HEK293 (cell line): ENCODE data around the gene GSK3B.

ENCODE experiments used
- CTCF ChIA-PET: fragments of 350-600 bp; formaldehyde crosslinking; extraction: SDS; loops from one replicate; lab custom pipeline; 2021; ENCODE audit warnings: antibody characterized with exemption; lab: Yijun Ruan, JAX
- POLR2A ChIA-PET: fragments of 300-600 bp; formaldehyde crosslinking; extraction: SDS; loops from one replicate; lab custom pipeline; 2020; ENCODE audit warnings: antibody characterized with exemption, inconsistent platforms; lab: Yijun Ruan, JAX
- H3K27ac ChIP-seq: fragments of 200-500 bp; sonication (Bioruptor generic); 2 replicates; pipeline ENCODE4 v1.5.1; 2014; ENCODE audit warnings: low read depth, low read length, control low read depth, inconsistent platforms; ENCODE audit errors: extremely low read depth
- H3K36me3 ChIP-seq, 2 experiments: fragments of 200-500 bp in 1 of 2; sonication (Bioruptor generic) in 1 of 2; 1 replicate in 1 of 2; 2 replicates in 1 of 2; pipeline ENCODE4 v1.5.1; 2014 to 2017; ENCODE audit warnings: inconsistent platforms in 2 of 2, low read length in 2 of 2; ENCODE audit not compliant: control insufficient read depth in 2 of 2, insufficient read depth in 1 of 2
- H3K4me1 ChIP-seq: fragments of 200-500 bp; sonication (Bioruptor generic); 2 replicates; pipeline ENCODE4 v1.5.1; 2014; ENCODE audit warnings: mild to moderate bottlenecking, low read length, inconsistent platforms; ENCODE audit not compliant: control insufficient read depth, insufficient read depth
- H3K4me3 ChIP-seq: 2 replicates; pipeline ENCODE4 v1.5.1; 2011; ENCODE audit warnings: low read depth, mild to moderate bottlenecking, control low read depth, low read length, moderate library complexity
- H3K9me3 ChIP-seq: fragments of 200-500 bp; sonication (Bioruptor generic); 2 replicates; pipeline ENCODE4 v1.5.1; 2014; ENCODE audit warnings: low read depth, low read length, inconsistent platforms; ENCODE audit not compliant: control insufficient read depth, insufficient read depth
- BCL11B ChIP-seq: fragments of 450-650 bp; formaldehyde crosslinking; IDR thresholded peaks from 2 replicates; pipeline ENCODE4 v1.5.1; 2016; ENCODE audit warnings: low read depth, missing biosample characterization, missing genetic modification characterization
- FEZF1 ChIP-seq: fragments of 450-650 bp; formaldehyde crosslinking; IDR thresholded peaks from 2 replicates; pipeline ENCODE4 v1.5.1; 2016; ENCODE audit warnings: missing biosample characterization, missing genetic modification characterization
- HOXA7 ChIP-seq: sonication (generic); formaldehyde crosslinking; IDR thresholded peaks from 2 replicates; pipeline ENCODE4 v1.8.1; 2022; ENCODE audit warnings: missing genetic modification reagents, borderline replicate concordance
- OSR2 ChIP-seq: fragments of 450-650 bp; formaldehyde crosslinking; IDR thresholded peaks from 2 replicates; pipeline ENCODE4 v1.5.1; 2016; ENCODE audit warnings: missing biosample characterization, missing genetic modification characterization
- TRIM28 ChIP-seq: IDR thresholded peaks from 2 replicates; pipeline ENCODE4 v1.6.1; 2011; ENCODE audit warnings: low read length, control low read depth, borderline replicate concordance
- ZBTB1 ChIP-seq: fragments of 450-650 bp; formaldehyde crosslinking; IDR thresholded peaks from 2 replicates; pipeline ENCODE4 v1.5.1; 2016; ENCODE audit warnings: missing biosample characterization, missing genetic modification characterization
- ZFHX2 ChIP-seq: fragments of 450-650 bp; formaldehyde crosslinking; conservative IDR thresholded peaks from 2 replicates; pipeline ENCODE4 v1.5.1; 2016; ENCODE audit warnings: missing biosample characterization, missing genetic modification characterization
- ZNF114 ChIP-seq: fragments of 450-650 bp; formaldehyde crosslinking; IDR thresholded peaks from 2 replicates; pipeline ENCODE4 v1.5.0; 2017; ENCODE audit warnings: missing biosample characterization, missing genetic modification characterization
- ZNF391 ChIP-seq: fragments of 450-650 bp; formaldehyde crosslinking; IDR thresholded peaks from 2 replicates; pipeline ENCODE4 v1.5.1; 2016; ENCODE audit warnings: low read depth, missing biosample characterization, missing genetic modification characterization, borderline replicate concordance
- ZNF416 ChIP-seq: fragments of 450-650 bp; formaldehyde crosslinking; IDR thresholded peaks from 2 replicates; pipeline ENCODE4 v1.5.1; 2016; ENCODE audit warnings: missing biosample characterization, missing genetic modification characterization
- ZNF433 ChIP-seq: fragments of 450-650 bp; formaldehyde crosslinking; IDR thresholded peaks from 2 replicates; pipeline ENCODE4 v1.5.1; 2016; ENCODE audit warnings: missing biosample characterization, missing genetic modification characterization, low read depth
- ZNF585B ChIP-seq: fragments of 450-650 bp; formaldehyde crosslinking; IDR thresholded peaks from 2 replicates; pipeline ENCODE4 v1.5.1; 2016; ENCODE audit warnings: missing biosample characterization, missing genetic modification characterization
- ZNF658 ChIP-seq: fragments of 450-650 bp; formaldehyde crosslinking; IDR thresholded peaks from 2 replicates; pipeline ENCODE4; 2016; ENCODE audit warnings: missing biosample characterization, missing genetic modification characterization
- ZNF707 ChIP-seq: fragments of 450-650 bp; formaldehyde crosslinking; IDR thresholded peaks from 2 replicates; pipeline ENCODE4 v1.5.1; 2016; ENCODE audit warnings: missing biosample characterization, missing genetic modification characterization
- ZNF843 ChIP-seq: fragments of 450-650 bp; formaldehyde crosslinking; IDR thresholded peaks from 2 replicates; pipeline ENCODE4 v1.5.1; 2016; ENCODE audit warnings: missing biosample characterization, missing genetic modification characterization
- ZXDB ChIP-seq: fragments of 450-650 bp; formaldehyde crosslinking; IDR thresholded peaks from 2 replicates; pipeline ENCODE4 v1.5.1; 2016; ENCODE audit warnings: missing biosample characterization, missing genetic modification characterization
- TF ChIP-seq, protein P1 (sequence below): fragments of 450-650 bp; formaldehyde crosslinking; IDR thresholded peaks from 2 replicates; pipeline ENCODE4 v1.5.1; 2016; ENCODE audit warnings: missing biosample characterization, missing genetic modification characterization
- TF ChIP-seq, protein P2 (sequence below): fragments of 450-650 bp; formaldehyde crosslinking; IDR thresholded peaks from 2 replicates; pipeline ENCODE4 v1.5.1; 2017; ENCODE audit warnings: missing biosample characterization, missing genetic modification characterization
- TF ChIP-seq, protein P3 (sequence below): fragments of 450-650 bp; formaldehyde crosslinking; IDR thresholded peaks from 2 replicates; pipeline ENCODE4 v1.5.1; 2016; ENCODE audit warnings: missing biosample characterization, missing genetic modification characterization
- TF ChIP-seq, protein P4 (sequence below): fragments of 450-650 bp; formaldehyde crosslinking; IDR thresholded peaks from 2 replicates; pipeline ENCODE4 v1.5.1; 2016; ENCODE audit warnings: missing biosample characterization, missing genetic modification characterization
- TF ChIP-seq, protein P5 (sequence below): fragments of 450-650 bp; formaldehyde crosslinking; IDR thresholded peaks from 2 replicates; pipeline ENCODE4 v1.5.1; 2016; ENCODE audit warnings: missing biosample characterization, missing genetic modification characterization, low read depth
- TF ChIP-seq, protein P6 (sequence below): fragments of 450-650 bp; formaldehyde crosslinking; IDR thresholded peaks from 2 replicates; pipeline ENCODE4 v1.5.1; 2017; ENCODE audit warnings: missing biosample characterization, missing genetic modification characterization

The GSK3B gene

DNA sequence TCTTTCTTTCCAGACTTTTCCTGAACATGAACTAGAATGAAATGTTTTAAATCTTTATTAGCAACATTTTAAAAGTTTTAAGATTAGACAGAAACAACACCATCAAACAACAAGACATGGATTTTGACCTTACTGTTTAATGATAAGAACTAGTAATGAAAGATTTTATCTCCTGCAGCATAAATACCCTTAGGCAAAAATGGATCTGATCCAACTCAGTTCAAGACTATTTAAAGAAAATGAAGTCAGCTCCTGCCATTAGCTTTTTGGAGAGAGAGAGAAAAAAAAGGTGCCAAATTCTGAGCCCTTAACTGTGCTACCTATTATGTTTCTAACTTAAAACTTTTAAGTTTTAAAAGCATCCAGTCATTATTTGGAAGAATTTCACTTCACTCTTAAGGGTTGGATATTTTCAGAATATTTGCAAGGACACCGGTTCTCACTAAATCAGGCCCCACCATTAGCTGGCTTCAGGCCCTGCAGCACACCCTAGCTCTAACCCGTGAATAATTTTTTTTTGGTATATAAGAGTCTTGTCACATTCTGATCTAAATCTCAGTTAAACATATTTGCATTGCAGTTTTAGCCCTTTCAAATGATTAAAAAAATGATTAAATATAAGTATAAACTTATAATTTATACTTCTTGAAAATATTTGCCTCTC, 252.3 kb downstream of the GSK3B start:
- ChIA-PET POLR2A (no interaction called here), CTCF (interaction anchor here (0.7 kb wide), 1 partner anchor 304 kb away, joined by 3 read pairs; no protein-coding TSS in a partner anchor)
- TF ChIP-seq TRIM28 (no peak; the same call in 1 of the 2 replicates), ZNF391 (no peak), ZNF114 (tag by site-specific recombination) (no peak), ZXDB (tag by site-specific recombination) (peak; percentile 17; the same call in 1 of the 2 replicates), ZNF658 (no peak), ZNF707 (tag by site-specific recombination) (no peak), ZFHX2 (no peak), FEZF1 (tag by site-specific recombination) (0 out of 2 replicates have a peak, but pooled peaks have one; percentile 21), ZNF843 (tag by site-specific recombination) (0 out of 2 replicates have a peak, but pooled peaks have one; percentile 24), ZNF416 (tag by site-specific recombination) (no peak)
- TF ChIP-seq, protein P1, sequence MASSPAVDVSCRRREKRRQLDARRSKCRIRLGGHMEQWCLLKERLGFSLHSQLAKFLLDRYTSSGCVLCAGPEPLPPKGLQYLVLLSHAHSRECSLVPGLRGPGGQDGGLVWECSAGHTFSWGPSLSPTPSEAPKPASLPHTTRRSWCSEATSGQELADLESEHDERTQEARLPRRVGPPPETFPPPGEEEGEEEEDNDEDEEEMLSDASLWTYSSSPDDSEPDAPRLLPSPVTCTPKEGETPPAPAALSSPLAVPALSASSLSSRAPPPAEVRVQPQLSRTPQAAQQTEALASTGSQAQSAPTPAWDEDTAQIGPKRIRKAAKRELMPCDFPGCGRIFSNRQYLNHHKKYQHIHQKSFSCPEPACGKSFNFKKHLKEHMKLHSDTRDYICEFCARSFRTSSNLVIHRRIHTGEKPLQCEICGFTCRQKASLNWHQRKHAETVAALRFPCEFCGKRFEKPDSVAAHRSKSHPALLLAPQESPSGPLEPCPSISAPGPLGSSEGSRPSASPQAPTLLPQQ = no peak
- TF ChIP-seq, protein P2, sequence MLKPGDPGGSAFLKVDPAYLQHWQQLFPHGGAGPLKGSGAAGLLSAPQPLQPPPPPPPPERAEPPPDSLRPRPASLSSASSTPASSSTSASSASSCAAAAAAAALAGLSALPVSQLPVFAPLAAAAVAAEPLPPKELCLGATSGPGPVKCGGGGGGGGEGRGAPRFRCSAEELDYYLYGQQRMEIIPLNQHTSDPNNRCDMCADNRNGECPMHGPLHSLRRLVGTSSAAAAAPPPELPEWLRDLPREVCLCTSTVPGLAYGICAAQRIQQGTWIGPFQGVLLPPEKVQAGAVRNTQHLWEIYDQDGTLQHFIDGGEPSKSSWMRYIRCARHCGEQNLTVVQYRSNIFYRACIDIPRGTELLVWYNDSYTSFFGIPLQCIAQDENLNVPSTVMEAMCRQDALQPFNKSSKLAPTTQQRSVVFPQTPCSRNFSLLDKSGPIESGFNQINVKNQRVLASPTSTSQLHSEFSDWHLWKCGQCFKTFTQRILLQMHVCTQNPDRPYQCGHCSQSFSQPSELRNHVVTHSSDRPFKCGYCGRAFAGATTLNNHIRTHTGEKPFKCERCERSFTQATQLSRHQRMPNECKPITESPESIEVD = peak; percentile 59; the same call in 1 of the 2 replicates
- TF ChIP-seq, protein P3, sequence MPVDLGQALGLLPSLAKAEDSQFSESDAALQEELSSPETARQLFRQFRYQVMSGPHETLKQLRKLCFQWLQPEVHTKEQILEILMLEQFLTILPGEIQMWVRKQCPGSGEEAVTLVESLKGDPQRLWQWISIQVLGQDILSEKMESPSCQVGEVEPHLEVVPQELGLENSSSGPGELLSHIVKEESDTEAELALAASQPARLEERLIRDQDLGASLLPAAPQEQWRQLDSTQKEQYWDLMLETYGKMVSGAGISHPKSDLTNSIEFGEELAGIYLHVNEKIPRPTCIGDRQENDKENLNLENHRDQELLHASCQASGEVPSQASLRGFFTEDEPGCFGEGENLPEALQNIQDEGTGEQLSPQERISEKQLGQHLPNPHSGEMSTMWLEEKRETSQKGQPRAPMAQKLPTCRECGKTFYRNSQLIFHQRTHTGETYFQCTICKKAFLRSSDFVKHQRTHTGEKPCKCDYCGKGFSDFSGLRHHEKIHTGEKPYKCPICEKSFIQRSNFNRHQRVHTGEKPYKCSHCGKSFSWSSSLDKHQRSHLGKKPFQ = no peak
- Histone ChIP-seq H3K27ac (no peak overlapping the region), H3K4me3 (no peak overlapping the region), H3K4me1 (peaks cover 3% of the 10 kb centered on the region; the same call in 1 of the 2 replicates), H3K36me3 (peaks cover 0 to 3% of the 10 kb centered on the region in 2 experiments; a peak in 2 of 3 replicates), H3K9me3 (no peaks in the 10 kb centered on the region)

DNA sequence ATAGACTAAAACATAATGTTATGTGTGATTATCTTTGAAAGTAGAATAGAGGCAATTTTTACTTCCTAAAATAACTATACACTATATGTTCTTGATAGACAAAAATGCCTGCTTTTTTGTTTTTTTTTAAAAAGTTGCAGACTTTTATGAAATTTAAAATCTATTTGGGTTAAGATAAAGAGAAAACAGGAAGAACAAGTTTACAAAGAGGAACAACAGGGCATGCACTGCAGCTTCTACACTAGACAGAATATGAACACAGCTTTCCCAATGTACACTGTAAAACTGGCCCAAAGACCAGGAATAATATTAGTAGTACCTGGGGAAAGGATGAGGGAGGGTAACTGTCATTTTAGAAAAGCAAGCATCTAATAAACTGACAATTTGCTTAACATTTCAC, 258.7 kb downstream of the GSK3B start:
- peaks cover 0 to 3% of the 10 kb centered on the region in 2 experiments; a peak in 2 of 3 replicates for H3K36me3 ChIP-seq
- no peaks in the 10 kb centered on the region for H3K4me1 ChIP-seq
- no peak overlapping the region for H3K27ac ChIP-seq
- no peak overlapping the region for H3K4me3 ChIP-seq
- no peaks in the 10 kb centered on the region for H3K9me3 ChIP-seq
- no peak for TF ChIP-seq ZNF433 (tag by site-specific recombination)
- TF ChIP-seq OSR2 (tag by site-specific recombination) = no peak
- TF ChIP-seq ZNF585B (tag by site-specific recombination) = no peak
- TF ChIP-seq, protein P4, sequence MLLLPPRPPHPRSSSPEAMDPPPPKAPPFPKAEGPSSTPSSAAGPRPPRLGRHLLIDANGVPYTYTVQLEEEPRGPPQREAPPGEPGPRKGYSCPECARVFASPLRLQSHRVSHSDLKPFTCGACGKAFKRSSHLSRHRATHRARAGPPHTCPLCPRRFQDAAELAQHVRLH (tag by site-specific recombination) = no peak
- TF ChIP-seq, protein P5, sequence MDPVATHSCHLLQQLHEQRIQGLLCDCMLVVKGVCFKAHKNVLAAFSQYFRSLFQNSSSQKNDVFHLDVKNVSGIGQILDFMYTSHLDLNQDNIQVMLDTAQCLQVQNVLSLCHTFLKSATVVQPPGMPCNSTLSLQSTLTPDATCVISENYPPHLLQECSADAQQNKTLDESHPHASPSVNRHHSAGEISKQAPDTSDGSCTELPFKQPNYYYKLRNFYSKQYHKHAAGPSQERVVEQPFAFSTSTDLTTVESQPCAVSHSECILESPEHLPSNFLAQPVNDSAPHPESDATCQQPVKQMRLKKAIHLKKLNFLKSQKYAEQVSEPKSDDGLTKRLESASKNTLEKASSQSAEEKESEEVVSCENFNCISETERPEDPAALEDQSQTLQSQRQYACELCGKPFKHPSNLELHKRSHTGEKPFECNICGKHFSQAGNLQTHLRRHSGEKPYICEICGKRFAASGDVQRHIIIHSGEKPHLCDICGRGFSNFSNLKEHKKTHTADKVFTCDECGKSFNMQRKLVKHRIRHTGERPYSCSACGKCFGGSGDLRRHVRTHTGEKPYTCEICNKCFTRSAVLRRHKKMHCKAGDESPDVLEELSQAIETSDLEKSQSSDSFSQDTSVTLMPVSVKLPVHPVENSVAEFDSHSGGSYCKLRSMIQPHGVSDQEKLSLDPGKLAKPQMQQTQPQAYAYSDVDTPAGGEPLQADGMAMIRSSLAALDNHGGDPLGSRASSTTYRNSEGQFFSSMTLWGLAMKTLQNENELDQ (tag by site-specific recombination) = no peak
- TF ChIP-seq TRIM28 = no peak
- TF ChIP-seq, protein P6, sequence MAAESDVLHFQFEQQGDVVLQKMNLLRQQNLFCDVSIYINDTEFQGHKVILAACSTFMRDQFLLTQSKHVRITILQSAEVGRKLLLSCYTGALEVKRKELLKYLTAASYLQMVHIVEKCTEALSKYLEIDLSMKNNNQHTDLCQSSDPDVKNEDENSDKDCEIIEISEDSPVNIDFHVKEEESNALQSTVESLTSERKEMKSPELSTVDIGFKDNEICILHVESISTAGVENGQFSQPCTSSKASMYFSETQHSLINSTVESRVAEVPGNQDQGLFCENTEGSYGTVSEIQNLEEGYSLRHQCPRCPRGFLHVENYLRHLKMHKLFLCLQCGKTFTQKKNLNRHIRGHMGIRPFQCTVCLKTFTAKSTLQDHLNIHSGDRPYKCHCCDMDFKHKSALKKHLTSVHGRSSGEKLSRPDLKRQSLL (tag by site-specific recombination) = no peak
- no peak for TF ChIP-seq ZXDB (tag by site-specific recombination)
- no peak for TF ChIP-seq HOXA7 (CRISPR knock-in tag)
- TF ChIP-seq ZBTB1 (tag by site-specific recombination) = no peak
- no peak for TF ChIP-seq ZNF114 (tag by site-specific recombination)
- no peak for TF ChIP-seq BCL11B (tag by site-specific recombination)
- ChIA-PET POLR2A (no interaction called here), CTCF (no interaction called here)
